Psoas muscle (tissue), 8 donors: ENCODE data around the gene CEBPG. TPM values are rescaled to one million over a fixed set of nuclear protein-coding genes. Genes with fewer than 3 reads are reported as not detected.

Source experiments
- ATAC-seq, 4 donors: fragments of 200-7000 bp; cut with Tn5 transposase; one replicate each; pipeline ENCODE4 v1.9.1; 2020; ENCODE audit warnings: moderate library complexity in 3 of 4, mild to moderate bottlenecking in 2 of 4
- DNase-seq, 2 donors: peaks; one replicate each; pipeline ENCODE4 v3.0.0-alpha.2; 2020
- H3K27ac ChIP-seq: fragments of 200-600 bp; one replicate; pipeline ENCODE4 v1.8.0; 2022
- H3K27me3 ChIP-seq, 3 donors: fragments of 200-600 bp in 1 of 3; one replicate each; pipeline versions ENCODE4 v1.6.1 to v1.8.0; 2013 to 2022; ENCODE audit warnings: low read length in 2 of 3, mild to moderate bottlenecking in 2 of 3, moderate library complexity in 1 of 3; ENCODE audit not compliant: insufficient read depth in 3 of 3
- H3K36me3 ChIP-seq, 2 donors: fragments of 200-600 bp in 1 of 2; one replicate each; pipeline versions ENCODE4 v1.6.1 to v1.8.0; 2013 to 2022; ENCODE audit warnings: low read depth in 1 of 2, mild to moderate bottlenecking in 1 of 2, moderate library complexity in 1 of 2; ENCODE audit not compliant: insufficient read depth in 1 of 2
- H3K4me1 ChIP-seq: fragments of 200-600 bp; one replicate; pipeline ENCODE4 v1.8.0; 2022
- H3K4me3 ChIP-seq: fragments of 200-600 bp; one replicate; pipeline ENCODE4 v1.8.0; 2022; ENCODE audit warnings: mild to moderate bottlenecking
- H3K9me3 ChIP-seq: fragments of 200-600 bp; one replicate; pipeline ENCODE4 v1.8.0; 2022
- WGBS, 3 donors: extraction: QIAGEN DNeasy Blood & Tissue Kit; methylation state at CpG; one replicate each; pipeline versions ENCODE4 v1.1.6 to v1.1.7; 2013; 5-methylcytosine and 5-hydroxymethylcytosine counted together
- intact Hi-C, 2 donors: fragments of 100-400 bp; cut with DNase I; formaldehyde crosslinking; loops; one replicate each; pipeline versions ENCODE4 v1.11.0 to v1.14.2; 2022
- polyA plus RNA-seq, 3 donors: library from polyadenylated mRNA; stranded (reverse); fragments of 200-250 nt; gene quantifications; one replicate each; pipeline ENCODE4 v1.2.3, GENCODE V29; 2013
- total RNA-seq, 4 donors: library from RNA; stranded (reverse); fragmentation: NEBNext Ultra II Directional in 2 of 4; extraction: Animal tissue kit (Norgen Biotek cat#: 25700) in 2 of 4; gene quantifications; one replicate each; pipeline versions ENCODE4 v1.2.1 to v1.2.4, GENCODE V29; 2021 to 2023
- TF ChIP-seq, protein P1 (sequence below): fragments of 200-600 bp; IDR thresholded peaks from one replicate; pipeline ENCODE4 v1.8.0; 2022; ENCODE audit warnings: antibody characterized with exemption
- donor health status: healthy with polysubstance abuse.
- donor health status: DM: no; HTN: no; CAD: no; lungs with moderate emphysema.
- donor health status: Bipolar disorder and iron deficiency.
- donor health status: healthy.
- donor health status: DM: yes; HTN: yes; CAD: no.
- donor health status: DM: no; HTN: no; CAD: no.
- donor health status: DM: no; HTN: no; CAD: no.
- donor health status: DM: yes; HTN: yes; CAD: no.

CEBPG gene
- total and polyA plus RNA-seq, 7 donors = 29.9 to 95.7 (median 50.1) TPM

GRCh38 chr19:33412601-33413425 lies 39.3 kb downstream of the CEBPG start:
- no peak overlapping the region for H3K27ac ChIP-seq
- no peaks in the 10 kb centered on the region for H3K27me3 ChIP-seq
- 85 to 89% (median 89%) methylated on average over 17 to 18 of the region's 18 CpGs for WGBS, 3 donors
- H3K4me1 ChIP-seq = no peaks in the 10 kb centered on the region
- peak in 1 of 2 donors; percentile 11 for DNase-seq
- ATAC-seq = no peak
- H3K9me3 ChIP-seq = no peaks in the 10 kb centered on the region
- intact Hi-C loops = no loop called here
- H3K4me3 ChIP-seq = no peak overlapping the region
- TF ChIP-seq, protein P1, sequence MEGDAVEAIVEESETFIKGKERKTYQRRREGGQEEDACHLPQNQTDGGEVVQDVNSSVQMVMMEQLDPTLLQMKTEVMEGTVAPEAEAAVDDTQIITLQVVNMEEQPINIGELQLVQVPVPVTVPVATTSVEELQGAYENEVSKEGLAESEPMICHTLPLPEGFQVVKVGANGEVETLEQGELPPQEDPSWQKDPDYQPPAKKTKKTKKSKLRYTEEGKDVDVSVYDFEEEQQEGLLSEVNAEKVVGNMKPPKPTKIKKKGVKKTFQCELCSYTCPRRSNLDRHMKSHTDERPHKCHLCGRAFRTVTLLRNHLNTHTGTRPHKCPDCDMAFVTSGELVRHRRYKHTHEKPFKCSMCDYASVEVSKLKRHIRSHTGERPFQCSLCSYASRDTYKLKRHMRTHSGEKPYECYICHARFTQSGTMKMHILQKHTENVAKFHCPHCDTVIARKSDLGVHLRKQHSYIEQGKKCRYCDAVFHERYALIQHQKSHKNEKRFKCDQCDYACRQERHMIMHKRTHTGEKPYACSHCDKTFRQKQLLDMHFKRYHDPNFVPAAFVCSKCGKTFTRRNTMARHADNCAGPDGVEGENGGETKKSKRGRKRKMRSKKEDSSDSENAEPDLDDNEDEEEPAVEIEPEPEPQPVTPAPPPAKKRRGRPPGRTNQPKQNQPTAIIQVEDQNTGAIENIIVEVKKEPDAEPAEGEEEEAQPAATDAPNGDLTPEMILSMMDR = no peak
- peaks cover 0 to 16% of the 10 kb centered on the region in 2 donors for H3K36me3 ChIP-seq

DNA sequence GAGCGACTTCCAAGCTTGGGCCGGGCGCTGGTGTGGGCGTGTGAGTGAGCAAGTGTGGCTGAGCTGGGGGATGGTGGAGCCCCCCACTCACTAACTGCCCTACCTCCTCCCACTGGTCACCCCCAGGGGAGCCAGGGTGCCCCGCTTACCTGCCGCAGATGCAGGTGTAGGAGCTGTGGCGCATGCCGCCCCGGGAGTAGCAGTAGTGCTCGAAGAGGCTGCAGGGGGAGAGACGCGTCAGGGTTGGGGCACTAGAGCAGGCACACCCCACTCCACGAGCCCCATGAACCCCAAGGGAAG lies 39.9 kb downstream of the CEBPG start:
- Histone ChIP-seq H3K4me3 (no peak overlapping the region), H3K4me1 (no peaks in the 10 kb centered on the region), H3K27ac (no peak overlapping the region), H3K9me3 (no peaks in the 10 kb centered on the region), H3K27me3 (no peaks in the 10 kb centered on the region), H3K36me3 (peaks cover 0 to 16% of the 10 kb centered on the region in 2 donors)
- intact Hi-C loops = no loop called here
- DNase-seq = peak in 1 of 2 donors; percentile 9
- TF ChIP-seq, protein P1 = no peak
- WGBS, 3 donors = 92 to 95% (median 95%) methylated on average over 13 of the region's 13 CpGs
- no peak for ATAC-seq

GRCh38 chr19:33413868-33414666 lies 40.6 kb downstream of the CEBPG start:
- no peak for DNase-seq
- WGBS, 3 donors = 82 to 90% (median 84%) methylated on average over 24 to 25 of the region's 25 CpGs
- Histone ChIP-seq H3K36me3 (peaks cover 0 to 16% of the 10 kb centered on the region in 2 donors), H3K4me3 (no peak overlapping the region), H3K4me1 (no peaks in the 10 kb centered on the region), H3K27me3 (no peaks in the 10 kb centered on the region), H3K9me3 (no peaks in the 10 kb centered on the region), H3K27ac (no peak overlapping the region)
- intact Hi-C loops = no loop called here
- ATAC-seq = no peak
- TF ChIP-seq, protein P1 = no peak

- 91 to 94% (median 91%) methylated on average over 32 of the region's 32 CpGs for WGBS, 3 donors
- DNase-seq = no peak
Observed at GRCh38 chr19:33414667-33415605, 41.4 kb downstream of the CEBPG start.

More at GRCh38 chr19:33414667-33415605, 41.4 kb downstream of the CEBPG start:
- TF ChIP-seq, protein P1 = no peak
- ATAC-seq = no peak
- H3K4me1 ChIP-seq = no peaks in the 10 kb centered on the region
- intact Hi-C loops = loop anchor here in 1 of 2 donors (5.0 kb wide), 1 partner anchor 357 kb away; no protein-coding TSS in a partner anchor
- H3K4me3 ChIP-seq = no peak overlapping the region
- no peaks in the 10 kb centered on the region for H3K9me3 ChIP-seq
- H3K36me3 ChIP-seq = peaks cover 0 to 16% of the 10 kb centered on the region in 2 donors
- no peak overlapping the region for H3K27ac ChIP-seq
- no peaks in the 10 kb centered on the region for H3K27me3 ChIP-seq
